H1 (cell line): Measurements from ENCODE around the gene ZNF674. TPM values are rescaled to one million over a fixed set of nuclear protein-coding genes. Genes with fewer than 3 reads are reported as not detected.
A peak's percentile ranks its signal among the peaks of the same experiment; 100 is the strongest.
"Not testable (repeated sequence)": the region's sequence is repeated elsewhere in the genome, so short reads cannot be mapped to it uniquely, and the experiment has no call there.

Experiments
- CTCF ChIA-PET: fragments of 300-600 bp; sonication (Branson Sonifier 250); formaldehyde crosslinking; loops from one replicate; lab custom pipeline; 2021; ENCODE audit not compliant: partially characterized antibody; lab: Charles Lee
- POLR2A ChIA-PET: fragments of 300-600 bp; sonication (Branson Sonifier 250); formaldehyde crosslinking; loops from one replicate; lab custom pipeline; 2021; ENCODE audit warnings: inconsistent platforms; ENCODE audit not compliant: partially characterized antibody; lab: Charles Lee
- DNase-seq, 2 experiments: peaks; one replicate each; pipeline versions ENCODE4 v3.0.0 to v3.0.0-alpha.2; 2010 to 2022; ENCODE audit warnings: low spot score in 2 of 2, low read depth in 1 of 2, mixed read lengths in 1 of 2
- FAIRE-seq: peaks from 2 replicates; lab custom pipeline; 2011; peaks lifted over from hg19 to GRCh38; lab: Jason Lieb, UNC
- H2AFZ ChIP-seq: 2 replicates; pipeline ENCODE4 v1.8.1; 2012; ENCODE audit warnings: low read length, inconsistent platforms
- H2AK5ac ChIP-seq: 2 replicates; pipeline ENCODE4 v1.6.1; 2013; ENCODE audit warnings: low read depth, low read length
- H2BK120ac ChIP-seq: replicated peaks from 2 replicates; pipeline ENCODE3; 2013; ENCODE audit warnings: low read depth, low read length, inconsistent platforms
- H2BK12ac ChIP-seq: 2 replicates; pipeline ENCODE4 v1.6.1; 2013; ENCODE audit warnings: low read depth, low read length
- H2BK15ac ChIP-seq: 2 replicates; pipeline ENCODE4 v1.6.1; 2013; ENCODE audit warnings: low read length
- H2BK20ac ChIP-seq: 2 replicates; pipeline ENCODE4 v1.6.1; 2013; ENCODE audit warnings: low read length
- H2BK5ac ChIP-seq: 2 replicates; pipeline ENCODE4 v1.6.1; 2013; ENCODE audit warnings: low read depth, low read length
- H3K14ac ChIP-seq: 2 replicates; pipeline ENCODE4 v1.6.1; 2013; ENCODE audit warnings: inconsistent platforms; ENCODE audit not compliant: insufficient read length
- H3K18ac ChIP-seq: 2 replicates; pipeline ENCODE4 v1.6.1; 2013; ENCODE audit warnings: low read length; ENCODE audit errors: extremely low read depth
- H3K23ac ChIP-seq: 2 replicates; pipeline ENCODE4 v1.6.1; 2013; ENCODE audit warnings: inconsistent platforms; ENCODE audit not compliant: insufficient read length
- H3K23me2 ChIP-seq: 2 replicates; pipeline ENCODE4 v1.6.1; 2013; ENCODE audit warnings: low read depth, low read length
- H3K27ac ChIP-seq: 2 replicates; pipeline ENCODE4 v1.6.1; 2011; ENCODE audit warnings: low read depth, low read length, inconsistent platforms
- H3K27me3 ChIP-seq, 4 experiments: replicated peaks in 1 of 4; 1 replicate in 1 of 4; 2 replicates in 3 of 4; pipeline versions ENCODE4 v1.6.1 to v1.8.1; 2011 to 2013; ENCODE audit warnings: low read length in 3 of 4, mild to moderate bottlenecking in 3 of 4, inconsistent platforms in 2 of 4, mixed read lengths in 2 of 4, moderate library complexity in 1 of 4; ENCODE audit not compliant: control insufficient read depth in 3 of 4, insufficient read depth in 3 of 4; ENCODE audit errors: extremely low read depth in 1 of 4
- H3K36me3 ChIP-seq, 4 experiments: 2 replicates each; pipeline versions ENCODE4 v1.6.1 to v1.8.1; 2011 to 2013; ENCODE audit warnings: mild to moderate bottlenecking in 4 of 4, low read length in 3 of 4, moderate library complexity in 2 of 4, control low read depth in 1 of 4, inconsistent platforms in 1 of 4; ENCODE audit not compliant: insufficient read depth in 4 of 4, control insufficient read depth in 2 of 4
- H3K4ac ChIP-seq: replicated peaks from 2 replicates; pipeline ENCODE3; 2013; ENCODE audit warnings: low read length, low read depth, mixed read lengths, inconsistent platforms; ENCODE audit not compliant: insufficient read length
- H3K4me1 ChIP-seq, 4 experiments: replicated peaks in 1 of 4; 1 replicate in 1 of 4; 2 replicates in 3 of 4; pipeline versions ENCODE4 v1.6.1 to v1.8.1; 2011 to 2013; ENCODE audit warnings: low read length in 3 of 4, inconsistent platforms in 2 of 4, mixed read lengths in 1 of 4; ENCODE audit not compliant: insufficient read depth in 4 of 4, control insufficient read depth in 3 of 4
- H3K4me2 ChIP-seq, 2 experiments: 2 replicates each; pipeline versions ENCODE4 v1.6.1 to v1.8.1; 2011 to 2013; ENCODE audit warnings: low read depth in 2 of 2, low read length in 2 of 2, control low read depth in 1 of 2, inconsistent platforms in 1 of 2, mild to moderate bottlenecking in 1 of 2; ENCODE audit not compliant: insufficient read depth in 1 of 2
- H3K4me3 ChIP-seq, 4 experiments: fragments of 200-600, 300-600 bp in 1 of 4; sonication (generic), shearing (Covaris generic), sonication (Bioruptor Twin) in 1 of 4; 2 replicates each; pipeline versions ENCODE4 v1.5.1 to v1.8.1; 2011 to 2016; ENCODE audit warnings: low read length in 4 of 4, low read depth in 3 of 4, control low read depth in 2 of 4, inconsistent platforms in 2 of 4, mild to moderate bottlenecking in 2 of 4, mixed read lengths in 1 of 4, moderate library complexity in 1 of 4; ENCODE audit not compliant: insufficient read depth in 2 of 4; ENCODE audit errors: extremely low read depth in 1 of 4
- H3K56ac ChIP-seq: replicated peaks from 2 replicates; pipeline ENCODE3; 2013; ENCODE audit warnings: low read depth, mild to moderate bottlenecking, mixed read lengths, low read length, inconsistent platforms; ENCODE audit not compliant: insufficient read length
- H3K79me1 ChIP-seq: 2 replicates; pipeline ENCODE4 v1.6.1; 2013; ENCODE audit warnings: low read depth, low read length, control low read depth
- H3K79me2 ChIP-seq, 2 experiments: 2 replicates each; pipeline versions ENCODE4 v1.6.1 to v1.8.1; 2012 to 2013; ENCODE audit warnings: low read length in 2 of 2, mild to moderate bottlenecking in 2 of 2, inconsistent platforms in 1 of 2; ENCODE audit not compliant: insufficient read depth in 2 of 2, control insufficient read depth in 1 of 2
- H3K9ac ChIP-seq, 4 experiments: replicated peaks in 1 of 4; 1 replicate in 1 of 4; 2 replicates in 3 of 4; pipeline versions ENCODE4 v1.6.1 to v1.8.1; 2011 to 2013; ENCODE audit warnings: low read depth in 3 of 4, low read length in 3 of 4, control low read depth in 2 of 4, mild to moderate bottlenecking in 2 of 4, moderate library complexity in 2 of 4, inconsistent platforms in 1 of 4; ENCODE audit errors: extremely low read depth in 1 of 4
- H3K9me3 ChIP-seq, 2 experiments: 2 replicates each; pipeline versions ENCODE4 v1.6.1 to v1.8.1; 2012 to 2013; ENCODE audit warnings: mild to moderate bottlenecking in 2 of 2, moderate library complexity in 2 of 2, control low read depth in 1 of 2, inconsistent platforms in 1 of 2, low read depth in 1 of 2, low read length in 1 of 2, mixed read lengths in 1 of 2; ENCODE audit not compliant: insufficient read depth in 2 of 2
- H4K20me1 ChIP-seq, 2 experiments: replicated peaks in 1 of 2; 2 replicates each; pipeline versions ENCODE3 to v1.8.1; 2011 to 2013; ENCODE audit warnings: inconsistent platforms in 2 of 2, low read length in 2 of 2, mild to moderate bottlenecking in 1 of 2; ENCODE audit not compliant: insufficient read depth in 2 of 2, control insufficient read depth in 1 of 2
- H4K5ac ChIP-seq: 2 replicates; pipeline ENCODE4 v1.6.1; 2013; ENCODE audit warnings: low read length, low read depth, mixed read lengths, inconsistent platforms; ENCODE audit not compliant: insufficient read length
- H4K8ac ChIP-seq: 2 replicates; pipeline ENCODE4 v1.8.0; 2013; ENCODE audit warnings: mild to moderate bottlenecking, moderate library complexity, low read length, inconsistent platforms; ENCODE audit not compliant: insufficient read depth; ENCODE audit errors: extremely low read depth
- H4K91ac ChIP-seq: replicated peaks from 2 replicates; pipeline ENCODE3; 2013; ENCODE audit warnings: low read length, mixed read lengths, inconsistent platforms; ENCODE audit not compliant: insufficient read length
- ASH2L ChIP-seq: fragments of 200-600, 300-600 bp; sonication (generic); IDR thresholded peaks from one replicate; pipeline ENCODE4 v1.7.1; 2017; ENCODE audit warnings: low read length
- CREB1 ChIP-seq: IDR thresholded peaks from 2 replicates; pipeline ENCODE4 v1.6.1; 2012; ENCODE audit warnings: inconsistent platforms
- CTBP2 ChIP-seq: IDR thresholded peaks from 2 replicates; pipeline ENCODE4 v1.7.0; 2011; ENCODE audit warnings: borderline replicate concordance, mild to moderate bottlenecking, moderate library complexity, mixed read lengths, low read length; ENCODE audit not compliant: insufficient read depth, insufficient read length
- JUN ChIP-seq: IDR thresholded peaks from 2 replicates; pipeline ENCODE4 v1.6.1; 2011; ENCODE audit warnings: low read depth, mild to moderate bottlenecking, improper control_type of control experiment, low read length
- SP1 ChIP-seq: IDR thresholded peaks from 2 replicates; pipeline ENCODE4 v1.6.1; 2011; ENCODE audit warnings: low read depth, low read length
- YY1 ChIP-seq: IDR thresholded peaks from 2 replicates; pipeline ENCODE4 v1.6.1; 2011; ENCODE audit warnings: low read depth, mild to moderate bottlenecking, low read length
- WGBS, 2 experiments: shearing (Covaris generic) in 1 of 2; methylation state at CpG; one replicate each; pipeline versions ENCODE4 v1.1.6 to v1.1.7; 2013 to 2015; ENCODE audit warnings: low lambda C conversion rate in 2 of 2, mixed read lengths in 2 of 2, inconsistent platforms in 1 of 2, low coverage in 1 of 2, missing lambda C conversion rate in 1 of 2; ENCODE audit not compliant: insufficient replicate concordance in 2 of 2, insufficient coverage in 1 of 2, insufficient read length in 1 of 2; ENCODE audit errors: extremely low coverage in 1 of 2, missing lambda C conversion rate in 1 of 2; 5-methylcytosine and 5-hydroxymethylcytosine counted together
- polyA plus RNA-seq, 7 experiments: library from polyadenylated mRNA; depleted of rRNA in 3 of 7; stranded (reverse) in 5 of 7; unstranded in 2 of 7; fragments of >200 nt in 5 of 7; fragments of 200-250 nt in 2 of 7; gene quantifications; 1 replicate in 5 of 7; 2 replicates in 1 of 7; 4 replicates in 1 of 7; pipeline versions ENCODE4 v1.2.1 to v1.2.3, GENCODE V29; 2011 to 2013; ENCODE audit warnings: missing spikeins in 2 of 7, mixed read lengths in 2 of 7
- total RNA-seq: library from RNA; stranded (reverse); fragmentation: NEBNext Ultra II Directional; extraction: Animal tissue kit (Norgen Biotek cat#: 25700); gene quantifications from 2 replicates; pipeline ENCODE4 v1.2.1, GENCODE V29; 2021

Gene ZNF674
- total and polyA plus RNA-seq, 2 of the 8 experiments (the other 6 are each of a cell fraction or from before 2014, with no cell fraction given) = 2.0 to 7.4 TPM

DNA sequence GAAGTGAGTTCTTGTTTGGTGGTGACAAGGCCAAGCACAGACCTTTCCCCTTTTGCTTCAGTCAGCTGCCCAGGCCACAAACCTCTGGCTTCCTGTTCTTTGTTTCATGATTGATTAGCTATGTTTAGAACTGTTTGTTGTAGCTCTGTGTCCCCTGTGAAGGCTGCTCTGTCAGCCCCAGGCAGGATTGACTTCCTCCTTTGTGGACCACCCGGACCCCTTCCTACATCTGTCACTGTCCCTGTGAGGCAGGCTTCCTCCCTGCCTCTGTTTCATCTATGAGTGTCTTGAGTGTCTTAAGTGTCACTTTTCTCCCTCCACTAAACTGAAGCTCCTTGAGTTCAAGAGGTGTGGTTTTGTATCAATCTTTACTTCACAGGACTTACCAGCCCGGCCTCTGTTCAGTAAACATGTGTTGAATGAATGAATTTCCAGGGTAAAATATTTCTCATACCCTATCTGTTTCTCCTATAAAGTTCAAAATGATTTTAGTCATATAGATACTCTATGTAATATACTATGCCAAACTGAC lies 83.5 kb downstream of the ZNF674 start (continued):
- no peak for TF ChIP-seq SP1
- no peak for TF ChIP-seq YY1
- no peak for TF ChIP-seq CTBP2
- TF ChIP-seq JUN = no peak
- TF ChIP-seq ASH2L = no peak
- no peak for TF ChIP-seq CREB1

- H3K23me2 ChIP-seq, H4K5ac ChIP-seq, H3K4me1 ChIP-seq, H3K9ac ChIP-seq, H3K27ac ChIP-seq, H3K23ac ChIP-seq, H2AK5ac ChIP-seq, H3K18ac ChIP-seq, H3K79me1 ChIP-seq, H3K79me2 ChIP-seq, H3K14ac ChIP-seq, H2BK15ac ChIP-seq, H2BK120ac ChIP-seq, H4K8ac ChIP-seq, H3K4me3 ChIP-seq, H4K20me1 ChIP-seq, CTCF ChIA-PET, H2BK5ac ChIP-seq, H4K91ac ChIP-seq, H3K4me2 ChIP-seq, H3K9me3 ChIP-seq, H2BK20ac ChIP-seq, H3K56ac ChIP-seq, DNase-seq, H2BK12ac ChIP-seq, H3K4ac ChIP-seq, H3K36me3 ChIP-seq, H2AFZ ChIP-seq, H3K27me3 ChIP-seq: not testable (repeated sequence)
- POLR2A ChIA-PET = interaction anchor here (1.2 kb wide), 1 partner anchor 17 kb away, joined by 4 read pairs; no protein-coding TSS in a partner anchor
- peak; percentile 28 for FAIRE-seq
- WGBS, 2 experiments = 86% methylated on average over 4 of the region's 8 CpGs; no CpG with 5 or more reads in 1 of the 2 experiments
Observed at GRCh38 chrX:46460801-46461659, 84.2 kb downstream of the ZNF674 start.
